ENCODE data around the gene IL31RA.
"Not testable (repeated sequence)": the region's sequence is repeated elsewhere in the genome, so short reads cannot be mapped to it uniquely, and the experiment has no call there.

Gene IL31RA

DNA sequence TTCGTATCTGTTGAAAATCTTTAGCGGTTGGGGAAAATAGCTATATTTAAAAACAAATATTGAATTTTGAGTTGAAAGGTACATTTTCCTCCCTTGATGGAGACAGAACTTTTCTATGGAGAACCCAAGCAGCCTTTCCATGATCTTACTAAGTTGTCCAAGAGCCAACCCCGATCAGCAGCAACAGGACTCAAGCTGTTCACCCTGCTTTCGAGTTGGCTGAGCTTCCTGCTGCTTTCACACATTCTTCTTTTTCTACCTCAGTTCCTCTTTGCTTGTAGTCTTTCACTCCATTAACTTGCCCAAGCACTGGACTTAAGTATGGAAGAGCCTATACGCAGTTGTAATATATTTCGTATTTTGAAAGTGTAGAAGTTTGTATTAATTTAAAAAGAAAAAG, 84.2 kb downstream of the IL31RA start:
- WGBS (ENCODE audit: insufficient coverage): 90% methylated on average over 2 of the region's 6 CpGs
- peaks cover 0 to under 1% (median 0%) of the 10 kb centered on the region in 4 experiments for H3K36me3 ChIP-seq (ENCODE audit: control insufficient read depth in 4 of 4, insufficient read depth in 4 of 4, low read length in 3 of 4)
- H3K27me3 ChIP-seq (replicated peaks in 2 of 5; ENCODE audit: control insufficient read depth in 4 of 5, insufficient read depth in 5 of 5, low read length in 4 of 5): no peaks in the 10 kb centered on the region
- no peak overlapping the region for H3K27ac ChIP-seq (ENCODE audit: insufficient read depth in 1 of 2, low read depth in 1 of 2, low read length in 2 of 2, poor library complexity in 1 of 2, severe bottlenecking in 2 of 2)
- no peak overlapping the region for H3K4me3 ChIP-seq (ENCODE audit: control insufficient read depth in 1 of 7, extremely low read depth in 1 of 7, insufficient read depth in 4 of 7, low read depth in 2 of 7, low read length in 6 of 7)
- CTCF ChIA-PET: interaction anchor here (0.5 to 7.4 kb wide), 24 partner anchors 8 to 906 kb away, joined by 3 to 96 read pairs (median 4); no protein-coding TSS in a partner anchor
- no peak for DNase-seq
- H3K4me1 ChIP-seq (ENCODE audit: control extremely low read depth in 1 of 4, control insufficient read depth in 4 of 4, insufficient read depth in 4 of 4, low read length in 3 of 4): peaks cover 0 to 7% (median 1%) of the 10 kb centered on the region in 4 experiments
- no peaks in the 10 kb centered on the region for H3K9me3 ChIP-seq (ENCODE audit: control extremely low read depth in 1 of 5, control insufficient read depth in 4 of 5, insufficient read depth in 2 of 5, low read depth in 1 of 5, low read length in 4 of 5)
- POLR2A ChIA-PET: no interaction called here

DNA sequence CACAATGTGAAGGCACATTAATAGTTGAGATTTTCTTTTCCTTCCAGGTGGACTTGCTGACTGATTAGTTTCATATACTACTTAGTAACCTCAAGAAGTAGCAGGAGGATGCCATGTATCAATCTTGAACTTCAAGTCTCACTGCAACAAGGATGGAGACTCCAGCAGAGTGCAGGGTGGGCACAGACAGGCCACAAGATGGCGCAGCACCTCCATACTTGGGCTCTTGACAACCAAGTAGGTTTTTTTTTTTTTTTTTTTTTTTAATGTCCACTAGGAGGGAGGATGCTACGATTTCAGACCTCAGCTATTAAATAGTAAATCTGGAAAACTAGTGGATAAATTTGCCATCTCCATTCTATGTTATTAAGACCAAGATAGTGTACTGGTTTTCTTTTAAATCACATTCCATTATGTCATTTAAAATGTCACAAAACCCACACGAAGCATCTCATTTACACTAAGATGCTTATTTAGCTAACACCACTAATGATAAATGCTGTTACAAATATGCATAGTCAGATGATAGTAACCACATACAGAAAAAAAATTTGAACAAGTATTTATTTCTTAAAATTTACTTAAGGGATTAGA, 85.0 kb downstream of the IL31RA start:
- DNase-seq: peak; percentile 86 to 93 (median 90)
- Histone ChIP-seq H3K9me3 (ENCODE audit: control extremely low read depth in 1 of 5, control insufficient read depth in 4 of 5, insufficient read depth in 2 of 5, low read depth in 1 of 5, low read length in 4 of 5) (no peaks in the 10 kb centered on the region), H3K4me3 (ENCODE audit: control insufficient read depth in 1 of 7, extremely low read depth in 1 of 7, insufficient read depth in 4 of 7, low read depth in 2 of 7, low read length in 6 of 7) (no peak overlapping the region), H3K27ac (ENCODE audit: insufficient read depth in 1 of 2, low read depth in 1 of 2, low read length in 2 of 2, poor library complexity in 1 of 2, severe bottlenecking in 2 of 2) (no peak overlapping the region), H3K36me3 (ENCODE audit: control insufficient read depth in 4 of 4, insufficient read depth in 4 of 4, low read length in 3 of 4) (peaks cover 0 to 6% (median 3%) of the 10 kb centered on the region in 4 experiments), H3K27me3 (replicated peaks in 2 of 5; ENCODE audit: control insufficient read depth in 4 of 5, insufficient read depth in 5 of 5, low read length in 4 of 5) (no peaks in the 10 kb centered on the region), H3K4me1 (ENCODE audit: control extremely low read depth in 1 of 4, control insufficient read depth in 4 of 4, insufficient read depth in 4 of 4, low read length in 3 of 4) (peaks cover 0 to 7% (median 1%) of the 10 kb centered on the region in 4 experiments)
- CTCF ChIA-PET: interaction anchor here (0.6 to 7.4 kb wide), 28 partner anchors 12 to 964 kb away, joined by 3 to 96 read pairs (median 4); partner anchors contain the start of gene IL6ST
- POLR2A ChIA-PET: interaction anchor here (0.8 kb wide), 1 partner anchor 17 kb away, joined by 3 read pairs; no protein-coding TSS in a partner anchor
- WGBS (ENCODE audit: insufficient coverage): no CpG with 5 or more reads among the region's 3 CpGs

DNA sequence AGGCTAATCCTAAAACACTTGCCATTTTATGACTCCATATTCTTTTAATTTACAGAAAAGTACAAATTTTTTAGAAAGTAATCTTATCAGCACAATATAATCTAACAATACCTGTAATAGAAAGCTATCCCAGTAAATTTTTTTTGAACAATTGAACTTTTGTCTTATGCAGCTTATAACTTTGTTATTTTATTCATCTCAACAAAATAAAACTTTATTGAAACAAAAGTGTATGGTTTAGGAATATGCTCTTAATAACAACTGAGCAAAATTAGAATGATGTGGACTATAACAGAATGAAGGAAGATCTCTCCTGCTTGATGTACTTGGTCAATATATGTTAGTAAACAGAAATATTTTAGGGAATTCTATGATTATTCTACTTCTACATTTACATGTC, 86.4 kb downstream of the IL31RA start:
- H3K27me3 ChIP-seq (replicated peaks in 2 of 5; ENCODE audit: control insufficient read depth in 4 of 5, insufficient read depth in 5 of 5, low read length in 4 of 5); H3K9me3 ChIP-seq (ENCODE audit: control extremely low read depth in 1 of 5, control insufficient read depth in 4 of 5, insufficient read depth in 2 of 5, low read depth in 1 of 5, low read length in 4 of 5); H3K4me1 ChIP-seq (ENCODE audit: control extremely low read depth in 1 of 4, control insufficient read depth in 4 of 4, insufficient read depth in 4 of 4, low read length in 3 of 4); H3K4me3 ChIP-seq (ENCODE audit: control insufficient read depth in 1 of 7, extremely low read depth in 1 of 7, insufficient read depth in 4 of 7, low read depth in 2 of 7, low read length in 6 of 7); H3K27ac ChIP-seq (ENCODE audit: insufficient read depth in 1 of 2, low read depth in 1 of 2, low read length in 2 of 2, poor library complexity in 1 of 2, severe bottlenecking in 2 of 2); DNase-seq: not testable (repeated sequence)
- ChIA-PET CTCF (interaction anchor here (0.6 to 7.4 kb wide), 10 partner anchors 11 to 900 kb away, joined by 3 to 96 read pairs (median 16); no protein-coding TSS in a partner anchor), POLR2A (interaction anchor here (0.5 kb wide), 1 partner anchor 25 kb away, joined by 3 read pairs; no protein-coding TSS in a partner anchor)
- peaks cover 0 to 15% (median 7%) of the 10 kb centered on the region in 4 experiments for H3K36me3 ChIP-seq (ENCODE audit: control insufficient read depth in 4 of 4, insufficient read depth in 4 of 4, low read length in 3 of 4)

DNA sequence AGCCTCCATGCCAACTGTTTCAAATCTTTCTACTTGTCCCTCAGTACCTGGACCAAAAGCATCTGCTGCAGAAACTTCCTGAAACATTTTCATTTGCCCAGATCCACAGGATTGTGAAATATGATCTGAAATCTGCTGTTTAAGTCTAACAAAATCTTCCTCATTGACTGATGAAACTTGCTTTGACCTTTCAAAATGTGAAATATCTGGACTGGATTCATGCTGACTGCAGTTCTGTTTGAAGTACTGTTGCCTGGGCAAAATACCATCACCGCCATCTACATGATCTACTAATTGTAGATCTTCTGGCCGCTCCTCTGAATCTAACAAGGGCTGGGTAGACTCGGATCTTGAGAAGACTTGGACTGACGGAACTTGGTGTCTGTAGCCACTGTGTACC, 90.0 kb downstream of the IL31RA start:
- H3K27me3 ChIP-seq (replicated peaks in 2 of 5; ENCODE audit: control insufficient read depth in 4 of 5, insufficient read depth in 5 of 5, low read length in 4 of 5); DNase-seq; H3K27ac ChIP-seq (ENCODE audit: insufficient read depth in 1 of 2, low read depth in 1 of 2, low read length in 2 of 2, poor library complexity in 1 of 2, severe bottlenecking in 2 of 2); H3K9me3 ChIP-seq (ENCODE audit: control extremely low read depth in 1 of 5, control insufficient read depth in 4 of 5, insufficient read depth in 2 of 5, low read depth in 1 of 5, low read length in 4 of 5); H3K4me3 ChIP-seq (ENCODE audit: control insufficient read depth in 1 of 7, extremely low read depth in 1 of 7, insufficient read depth in 4 of 7, low read depth in 2 of 7, low read length in 6 of 7); H3K4me1 ChIP-seq (ENCODE audit: control extremely low read depth in 1 of 4, control insufficient read depth in 4 of 4, insufficient read depth in 4 of 4, low read length in 3 of 4); CTCF ChIA-PET; POLR2A ChIA-PET: not testable (repeated sequence)
- peaks cover 0 to 24% (median 13%) of the 10 kb centered on the region in 4 experiments for H3K36me3 ChIP-seq (ENCODE audit: control insufficient read depth in 4 of 4, insufficient read depth in 4 of 4, low read length in 3 of 4)
- WGBS (ENCODE audit: insufficient coverage): 100% methylated on average over 4 of the region's 4 CpGs

DNA sequence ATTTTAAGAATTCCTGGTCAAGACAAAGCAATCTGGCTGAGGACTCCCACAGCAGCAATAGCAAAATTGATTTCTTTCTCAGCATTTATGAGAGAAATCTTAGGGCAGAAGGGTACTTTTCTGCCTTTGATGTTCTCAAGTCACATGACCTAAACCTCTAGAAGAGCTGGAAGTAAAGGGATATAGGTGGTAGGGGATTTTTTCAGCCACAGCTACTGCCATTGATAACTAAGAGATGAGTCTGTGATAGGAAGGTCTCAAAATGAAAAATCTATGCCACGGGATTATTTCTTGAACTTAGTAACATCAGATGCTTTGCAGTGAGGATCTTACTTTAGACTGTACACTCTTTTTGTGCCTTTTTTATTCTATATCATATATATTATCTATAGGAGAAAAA, 108.1 kb downstream of the IL31RA start:
- WGBS (ENCODE audit: insufficient coverage): no CpG with 5 or more reads among the region's 1 CpG
- Histone ChIP-seq H3K27me3 (replicated peaks in 2 of 5; ENCODE audit: control insufficient read depth in 4 of 5, insufficient read depth in 5 of 5, low read length in 4 of 5) (no peaks in the 10 kb centered on the region), H3K27ac (ENCODE audit: insufficient read depth in 1 of 2, low read depth in 1 of 2, low read length in 2 of 2, poor library complexity in 1 of 2, severe bottlenecking in 2 of 2) (no peak overlapping the region), H3K9me3 (ENCODE audit: control extremely low read depth in 1 of 5, control insufficient read depth in 4 of 5, insufficient read depth in 2 of 5, low read depth in 1 of 5, low read length in 4 of 5) (no peaks in the 10 kb centered on the region), H3K4me1 (ENCODE audit: control extremely low read depth in 1 of 4, control insufficient read depth in 4 of 4, insufficient read depth in 4 of 4, low read length in 3 of 4) (no peaks in the 10 kb centered on the region), H3K36me3 (ENCODE audit: control insufficient read depth in 4 of 4, insufficient read depth in 4 of 4, low read length in 3 of 4) (peaks cover 10 to 60% (median 31%) of the 10 kb centered on the region in 4 experiments), H3K4me3 (ENCODE audit: control insufficient read depth in 1 of 7, extremely low read depth in 1 of 7, insufficient read depth in 4 of 7, low read depth in 2 of 7, low read length in 6 of 7) (no peak overlapping the region)
- DNase-seq: no peak
- ChIA-PET POLR2A (no interaction called here), CTCF (interaction anchor here (1.4 kb wide), 1 partner anchor 13 kb away, joined by 3 read pairs; no protein-coding TSS in a partner anchor)

DNA sequence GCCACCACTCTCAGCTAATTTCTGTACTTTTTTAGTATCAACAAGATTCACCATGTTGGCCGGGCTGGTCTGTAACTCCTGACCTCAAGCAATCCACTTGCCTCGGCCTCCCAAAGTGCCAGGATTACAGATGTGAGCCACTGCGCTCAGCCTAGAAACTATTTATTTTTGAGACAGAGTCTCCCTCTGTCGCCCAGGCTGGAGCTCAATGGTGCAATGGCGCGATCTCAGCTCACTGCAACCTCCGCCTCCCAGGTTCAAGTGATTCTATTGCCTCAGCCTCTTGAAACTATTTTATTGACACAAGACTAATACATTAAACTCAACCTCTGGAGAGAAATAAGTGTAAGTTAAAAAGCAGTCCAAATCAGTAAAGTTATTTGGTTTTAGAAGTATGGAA, 109.6 kb downstream of the IL31RA start:
- 94% methylated on average over 7 of the region's 7 CpGs for WGBS (ENCODE audit: insufficient coverage)
- Histone ChIP-seq H3K27ac (ENCODE audit: insufficient read depth in 1 of 2, low read depth in 1 of 2, low read length in 2 of 2, poor library complexity in 1 of 2, severe bottlenecking in 2 of 2) (no peak overlapping the region), H3K9me3 (ENCODE audit: control extremely low read depth in 1 of 5, control insufficient read depth in 4 of 5, insufficient read depth in 2 of 5, low read depth in 1 of 5, low read length in 4 of 5) (no peaks in the 10 kb centered on the region), H3K4me1 (ENCODE audit: control extremely low read depth in 1 of 4, control insufficient read depth in 4 of 4, insufficient read depth in 4 of 4, low read length in 3 of 4) (no peaks in the 10 kb centered on the region), H3K4me3 (ENCODE audit: control insufficient read depth in 1 of 7, extremely low read depth in 1 of 7, insufficient read depth in 4 of 7, low read depth in 2 of 7, low read length in 6 of 7) (no peak overlapping the region), H3K27me3 (replicated peaks in 2 of 5; ENCODE audit: control insufficient read depth in 4 of 5, insufficient read depth in 5 of 5, low read length in 4 of 5) (no peaks in the 10 kb centered on the region), H3K36me3 (ENCODE audit: control insufficient read depth in 4 of 4, insufficient read depth in 4 of 4, low read length in 3 of 4) (peaks cover 4 to 45% (median 23%) of the 10 kb centered on the region in 4 experiments)
- ChIA-PET CTCF (interaction anchor here (2.3 kb wide), 1 partner anchor 17 kb away, joined by 6 read pairs; no protein-coding TSS in a partner anchor), POLR2A (no interaction called here)
- no peak for DNase-seq

DNA sequence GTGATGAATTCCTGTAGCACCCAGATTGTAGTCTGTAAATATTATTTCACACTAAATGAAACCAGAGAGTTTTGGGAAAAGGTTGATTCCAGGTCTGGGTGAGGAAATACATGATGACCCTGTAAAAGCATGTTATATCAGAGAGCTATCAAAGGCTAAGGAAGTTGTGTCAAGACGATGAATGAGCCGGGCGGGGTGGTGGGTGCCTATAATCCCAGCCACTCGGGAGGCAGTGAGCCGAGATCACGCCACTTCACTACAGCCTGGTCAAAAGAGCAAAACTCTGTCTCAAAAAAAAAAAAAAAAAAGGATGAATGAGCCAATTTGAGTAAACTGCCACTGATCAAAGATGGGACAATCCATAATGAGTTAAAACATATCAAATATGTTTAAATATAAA, 114.4 kb downstream of the IL31RA start:
- no peaks in the 10 kb centered on the region for H3K27me3 ChIP-seq (replicated peaks in 2 of 5; ENCODE audit: control insufficient read depth in 4 of 5, insufficient read depth in 5 of 5, low read length in 4 of 5)
- 94% methylated on average over 3 of the region's 6 CpGs for WGBS (ENCODE audit: insufficient coverage)
- no peak for DNase-seq
- H3K36me3 ChIP-seq (ENCODE audit: control insufficient read depth in 4 of 4, insufficient read depth in 4 of 4, low read length in 3 of 4): peaks cover 3 to 29% (median 12%) of the 10 kb centered on the region in 4 experiments
- H3K9me3 ChIP-seq (ENCODE audit: control extremely low read depth in 1 of 5, control insufficient read depth in 4 of 5, insufficient read depth in 2 of 5, low read depth in 1 of 5, low read length in 4 of 5): no peaks in the 10 kb centered on the region
- no peak overlapping the region for H3K4me3 ChIP-seq (ENCODE audit: control insufficient read depth in 1 of 7, extremely low read depth in 1 of 7, insufficient read depth in 4 of 7, low read depth in 2 of 7, low read length in 6 of 7)
- H3K27ac ChIP-seq (ENCODE audit: insufficient read depth in 1 of 2, low read depth in 1 of 2, low read length in 2 of 2, poor library complexity in 1 of 2, severe bottlenecking in 2 of 2): no peak overlapping the region
- H3K4me1 ChIP-seq (ENCODE audit: control extremely low read depth in 1 of 4, control insufficient read depth in 4 of 4, insufficient read depth in 4 of 4, low read length in 3 of 4): peaks cover 0 to 8% (median 2%) of the 10 kb centered on the region in 4 experiments
- CTCF ChIA-PET: no interaction called here
- POLR2A ChIA-PET: no interaction called here

Data from common myeloid progenitor, CD34-positive (primary cell).